Measurements from ENCODE around the gene SNX5.

- TF ChIP-seq POLR2A (IDR thresholded peaks at IDR 0.05; ENCODE audit: control extremely low read depth in 1 of 2, low read depth in 2 of 2, low read length in 2 of 2) (no peak), CTCF (IDR thresholded peaks at IDR 0.05; ENCODE audit: control extremely low read depth in 1 of 3, insufficient read depth in 1 of 3, low read depth in 1 of 3, low read length in 3 of 3) (no peak), USF2 (IDR thresholded peaks at IDR 0.05; ENCODE audit: low read length) (no peak), JUN (IDR thresholded peaks at IDR 0.05; ENCODE audit: low read depth, low read length) (no peak), E2F6 (IDR thresholded peaks at IDR 0.05) (no peak), EP300 (IDR thresholded peaks at IDR 0.05; ENCODE audit: borderline replicate concordance in 1 of 2, low read depth in 2 of 2, low read length in 2 of 2) (no peak), GABPA (IDR thresholded peaks at IDR 0.05; ENCODE audit: borderline replicate concordance, insufficient read depth, low read length) (no peak)
These were observed 21.1 kb downstream of the SNX5 start for GRCh38 chr20:17947474-17947815.
